ENCODE data around the gene INPP5A. TPM values are rescaled to one million over a fixed set of nuclear protein-coding genes. Genes with fewer than 3 reads are reported as not detected.

Gene INPP5A
- total and polyA plus RNA-seq, 10 of the 15 experiments (the other 5 are each of a cell fraction or from before 2014, with no cell fraction given) = 0.52 to 15.0 (median 6.3) TPM

GRCh38 chr10:132507409-132507955 is 30.1 kb upstream of the INPP5A start:
- ATAC-seq (no peak), FAIRE-seq (no peak), DNase-seq (ENCODE audit: low read depth, low spot score) (no peak)
- BruUV-seq (replicated peaks) = no TSS peak
- ChIA-PET RAD21 (ENCODE audit: unreplicated experiment) (no interaction called here), SMC1A (ENCODE audit: uncharacterized antibody, unreplicated experiment) (no interaction called here), CTCF (no interaction called here), POLR2A (no interaction called here)
- WGBS (ENCODE audit: insufficient coverage, insufficient replicate concordance, low lambda C conversion rate, missing lambda C conversion rate) = 24% methylated on average over 10 of the region's 10 CpGs
- Histone ChIP-seq H2AFZ (ENCODE audit: control insufficient read depth, low read depth, low read length) (no peak overlapping the region), H4K20me1 (ENCODE audit: control insufficient read depth, insufficient read depth) (no peaks in the 10 kb centered on the region), H3K4me2 (ENCODE audit: control insufficient read depth, insufficient read depth) (no peak overlapping the region), H3K79me2 (ENCODE audit: control insufficient read depth, insufficient read depth, low read length) (no peaks in the 10 kb centered on the region), H3K9me3 (replicated peaks; ENCODE audit: control insufficient read depth, insufficient read depth, low read length) (no peaks in the 10 kb centered on the region), H3K9ac (ENCODE audit: control insufficient read depth, insufficient read depth, low read length) (no peak overlapping the region), H3K4me3 (no peak overlapping the region), H3K36me3 (ENCODE audit: control insufficient read depth in 2 of 2, insufficient read depth in 2 of 2, low read length in 1 of 2) (no peaks in the 10 kb centered on the region), H3K27ac (ENCODE audit: control insufficient read depth, insufficient read depth) (no peak overlapping the region), H3K27me3 (replicated peaks in 1 of 2; ENCODE audit: control insufficient read depth in 2 of 2, insufficient read depth in 2 of 2, low read length in 1 of 2) (no peaks in the 10 kb centered on the region; a peak in 1 of 4 replicates), H3K4me1 (ENCODE audit: control insufficient read depth, insufficient read depth, low read length) (no peaks in the 10 kb centered on the region)
- intact Hi-C loops (cut with micrococcal nuclease; ENCODE audit: unreplicated experiment) = no loop called here
- TF ChIP-seq ZNF24 (IDR thresholded peaks at IDR 0.05) = no peak
- in situ Hi-C loops (cut with MboI) = no loop called here

- Histone ChIP-seq H3K79me2 (ENCODE audit: control insufficient read depth, insufficient read depth, low read length) (no peaks in the 10 kb centered on the region), H3K9ac (ENCODE audit: control insufficient read depth, insufficient read depth, low read length) (no peak overlapping the region), H3K36me3 (ENCODE audit: control insufficient read depth in 2 of 2, insufficient read depth in 2 of 2, low read length in 1 of 2) (no peaks in the 10 kb centered on the region), H3K4me2 (ENCODE audit: control insufficient read depth, insufficient read depth) (no peak overlapping the region), H3K27me3 (replicated peaks in 1 of 2; ENCODE audit: control insufficient read depth in 2 of 2, insufficient read depth in 2 of 2, low read length in 1 of 2) (no peaks in the 10 kb centered on the region), H3K4me1 (ENCODE audit: control insufficient read depth, insufficient read depth, low read length) (no peaks in the 10 kb centered on the region), H3K27ac (ENCODE audit: control insufficient read depth, insufficient read depth) (no peak overlapping the region), H4K20me1 (ENCODE audit: control insufficient read depth, insufficient read depth) (no peaks in the 10 kb centered on the region), H2AFZ (ENCODE audit: control insufficient read depth, low read depth, low read length) (no peak overlapping the region), H3K4me3 (no peak overlapping the region), H3K9me3 (replicated peaks; ENCODE audit: control insufficient read depth, insufficient read depth, low read length) (no peaks in the 10 kb centered on the region)
- POLR2A ChIA-PET = no interaction called here
- FAIRE-seq (no peak), DNase-seq (ENCODE audit: low read depth, low spot score) (no peak), ATAC-seq (no peak)
- CTCF ChIA-PET = no interaction called here
- 46% methylated on average over 10 of the region's 10 CpGs for WGBS (ENCODE audit: insufficient coverage, insufficient replicate concordance, low lambda C conversion rate, missing lambda C conversion rate)
- RAD21 ChIA-PET (ENCODE audit: unreplicated experiment) = no interaction called here
- intact Hi-C loops (cut with micrococcal nuclease; ENCODE audit: unreplicated experiment) (no loop called here), in situ Hi-C loops (cut with MboI) (no loop called here)
- no TSS peak for BruUV-seq (replicated peaks)
- SMC1A ChIA-PET (ENCODE audit: uncharacterized antibody, unreplicated experiment) = no interaction called here
- TF ChIP-seq CTCF (IDR thresholded peaks at IDR 0.05 in 2 of 3, conservative IDR thresholded peaks at IDR 0.05 in 1 of 3; ENCODE audit: control insufficient read depth in 2 of 3, extremely low read depth in 1 of 3, insufficient read depth in 1 of 3, low read depth in 3 of 3, low read length in 3 of 3) (no peak), ZSCAN29 (IDR thresholded peaks at IDR 0.05) (no peak), ZNF217 (IDR thresholded peaks at IDR 0.05) (no peak), PKNOX1 (IDR thresholded peaks at IDR 0.05) (no peak), NFYB (IDR thresholded peaks at IDR 0.05; ENCODE audit: insufficient read depth, low read depth, low read length) (no peak), MLLT1 (IDR thresholded peaks at IDR 0.05) (no peak), YBX1 (IDR thresholded peaks at IDR 0.05) (no peak), MEF2B (IDR thresholded peaks at IDR 0.05; ENCODE audit: partially characterized antibody, poor library complexity, severe bottlenecking) (no peak), BACH1 (IDR thresholded peaks at IDR 0.05; ENCODE audit: borderline replicate concordance) (no peak), BRCA1 (IDR thresholded peaks at IDR 0.05; ENCODE audit: low read depth, low read length) (no peak), GABPA (IDR thresholded peaks at IDR 0.05; ENCODE audit: low read depth) (no peak), SPI1 (IDR thresholded peaks at IDR 0.05; ENCODE audit: borderline replicate concordance, insufficient read depth, low read depth, low read length) (no peak), YY1 (IDR thresholded peaks at IDR 0.05; ENCODE audit: low read depth, low read length) (no peak)
These were observed 29.6 kb upstream of the INPP5A start for GRCh38 chr10:132507956-132508490.

Data from GM12878 (cell line).